SK-N-SH treated with all-trans-retinoic acid at 6 μM for 48 hours (cell line): ENCODE data around the gene ZFHX3.

Experiments used
- ATAC-seq: fragments of 200-7000 bp; cut with Tn5 transposase; 3 replicates; pipeline ENCODE4 v1.9.1; 2020; ENCODE audit warnings: mild to moderate bottlenecking, moderate library complexity
- ARNTL ChIP-seq: fragments of 450-650 bp; formaldehyde crosslinking; IDR thresholded peaks from 2 replicates; pipeline ENCODE4 v1.5.0; 2020; ENCODE audit warnings: low read depth, mild to moderate bottlenecking, moderate library complexity, borderline replicate concordance
- CSDC2 ChIP-seq: fragments of 250-450 bp; sonication (Bioruptor Pico); IDR thresholded peaks from 2 replicates; pipeline ENCODE4 v1.5.0; 2020; ENCODE audit warnings: mild to moderate bottlenecking, moderate library complexity
- ESRRG ChIP-seq: fragments of 250-450 bp; sonication (Bioruptor Pico); IDR thresholded peaks from 2 replicates; pipeline ENCODE4 v1.6.1; 2021; ENCODE audit warnings: mild to moderate bottlenecking
- GLIS3 ChIP-seq: fragments of 250-450 bp; sonication (Bioruptor Pico); IDR thresholded peaks from 2 replicates; pipeline ENCODE4 v1.5.0; 2020; ENCODE audit warnings: mild to moderate bottlenecking, moderate library complexity
- ISL1 ChIP-seq: fragments of 250-450 bp; sonication (Bioruptor Pico); IDR thresholded peaks from 2 replicates; pipeline ENCODE4 v2.1.2; 2022; ENCODE audit warnings: mild to moderate bottlenecking, moderate library complexity
- OSR1 ChIP-seq: fragments of 250-450 bp; sonication (Bioruptor Pico); IDR thresholded peaks from 2 replicates; pipeline ENCODE4 v1.8.0; 2022; ENCODE audit warnings: moderate library complexity, mild to moderate bottlenecking, inconsistent platforms
- PPARA ChIP-seq: fragments of 250-450 bp; sonication (Bioruptor Pico); IDR thresholded peaks from 2 replicates; pipeline ENCODE4 v1.5.0; 2020; ENCODE audit warnings: mild to moderate bottlenecking, borderline replicate concordance
- RARB ChIP-seq: fragments of 250-450 bp; sonication (Bioruptor Pico); IDR thresholded peaks from 2 replicates; pipeline ENCODE4 v1.8.0; 2021; ENCODE audit warnings: mild to moderate bottlenecking, moderate library complexity
- SNAI2 ChIP-seq: fragments of 250-450 bp; sonication (Bioruptor Pico); IDR thresholded peaks from 2 replicates; pipeline ENCODE4 v1.5.0; 2020; ENCODE audit warnings: mild to moderate bottlenecking, moderate library complexity
- TCF4 ChIP-seq: fragments of 250-450 bp; sonication (Bioruptor Pico); IDR thresholded peaks from 2 replicates; pipeline ENCODE4 v1.8.0; 2021; ENCODE audit warnings: mild to moderate bottlenecking, moderate library complexity, borderline replicate concordance
- TOX ChIP-seq: fragments of 250-450 bp; sonication (Bioruptor Pico); IDR thresholded peaks from 2 replicates; pipeline ENCODE4 v1.8.0; 2021; ENCODE audit warnings: mild to moderate bottlenecking, moderate library complexity, borderline replicate concordance
- ZC3H10 ChIP-seq: fragments of 250-450 bp; sonication (Bioruptor Pico); IDR thresholded peaks from 2 replicates; pipeline ENCODE4 v1.5.1; 2021; ENCODE audit warnings: mild to moderate bottlenecking, moderate library complexity
- ZFP3 ChIP-seq: fragments of 250-450 bp; sonication (Bioruptor Pico); IDR thresholded peaks from 2 replicates; pipeline ENCODE4 v1.5.0; 2020; ENCODE audit warnings: mild to moderate bottlenecking, moderate library complexity
- ZFP30 ChIP-seq: fragments of 450-650 bp; formaldehyde crosslinking; IDR thresholded peaks from 2 replicates; pipeline ENCODE4 v1.5.0; 2022; ENCODE audit warnings: mild to moderate bottlenecking, moderate library complexity
- ZNF565 ChIP-seq: fragments of 450-650 bp; formaldehyde crosslinking; conservative IDR thresholded peaks from 2 replicates; pipeline ENCODE4 v1.5.0; 2020; ENCODE audit warnings: low read depth, mild to moderate bottlenecking, moderate library complexity
- ZNF70 ChIP-seq: fragments of 450-650 bp; formaldehyde crosslinking; IDR thresholded peaks from 2 replicates; pipeline ENCODE4 v1.5.0; 2020; ENCODE audit warnings: mild to moderate bottlenecking, moderate library complexity
- ZNF8 ChIP-seq: fragments of 450-650 bp; formaldehyde crosslinking; IDR thresholded peaks from 2 replicates; pipeline ENCODE4 v1.5.0; 2020; ENCODE audit warnings: mild to moderate bottlenecking, moderate library complexity
- TF ChIP-seq, protein P1 (sequence below): fragments of 250-450 bp; sonication (Bioruptor Pico); IDR thresholded peaks from 2 replicates; pipeline ENCODE4 v1.5.1; 2020; ENCODE audit warnings: low read depth, mild to moderate bottlenecking, moderate library complexity
- TF ChIP-seq, protein P2 (sequence below): fragments of 250-450 bp; sonication (Bioruptor Pico); IDR thresholded peaks from 2 replicates; pipeline ENCODE4 v1.8.0; 2020; ENCODE audit warnings: mild to moderate bottlenecking, moderate library complexity, borderline replicate concordance
- TF ChIP-seq, protein P3 (sequence below): fragments of 250-450 bp; sonication (Bioruptor Pico); IDR thresholded peaks from 2 replicates; pipeline ENCODE4 v1.5.1; 2021; ENCODE audit warnings: mild to moderate bottlenecking, moderate library complexity
- TF ChIP-seq, protein P4 (sequence below): fragments of 250-450 bp; sonication (Bioruptor Pico); IDR thresholded peaks from 2 replicates; pipeline ENCODE4 v1.5.0; 2020; ENCODE audit warnings: mild to moderate bottlenecking, moderate library complexity

ZFHX3 gene

DNA sequence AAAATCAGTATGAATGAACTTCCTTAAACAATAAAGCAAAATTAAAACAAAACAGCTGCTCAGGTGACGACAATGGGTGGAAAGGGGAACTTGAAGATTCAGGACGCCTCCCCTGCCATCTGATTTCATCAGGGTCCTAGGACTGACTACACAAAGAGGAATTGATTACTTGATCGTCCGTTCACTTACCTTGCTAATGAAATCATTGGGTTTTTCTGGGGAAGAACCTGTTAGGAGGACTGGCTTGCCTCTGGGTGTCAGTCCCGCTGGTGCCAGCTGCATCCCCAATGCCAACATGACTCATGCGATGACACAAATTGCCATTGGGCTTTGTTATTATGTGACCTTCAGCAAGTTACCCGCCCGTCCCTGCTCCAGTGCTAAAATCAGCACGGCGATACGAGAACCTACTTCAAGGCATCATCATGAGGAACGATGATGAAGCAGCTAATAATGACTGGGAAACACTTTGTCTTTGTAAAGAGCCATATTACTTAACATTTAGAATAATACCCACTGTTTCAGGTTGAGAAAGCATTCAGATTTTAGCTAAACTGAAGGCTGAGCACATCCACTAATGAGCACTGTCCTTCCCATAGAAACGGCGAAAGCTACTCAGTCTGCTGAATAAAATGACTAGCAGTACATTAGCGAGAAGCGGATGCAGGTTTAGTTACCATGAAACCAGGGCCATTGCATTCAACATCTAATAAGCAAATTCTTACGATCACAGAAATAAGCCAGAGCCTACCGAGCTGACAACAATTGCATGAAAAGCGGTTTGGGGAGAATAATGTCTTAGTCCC lies 139.4 kb downstream of the ZFHX3 start:
- TF ChIP-seq TCF4, result no peak
- TF ChIP-seq, protein P1, sequence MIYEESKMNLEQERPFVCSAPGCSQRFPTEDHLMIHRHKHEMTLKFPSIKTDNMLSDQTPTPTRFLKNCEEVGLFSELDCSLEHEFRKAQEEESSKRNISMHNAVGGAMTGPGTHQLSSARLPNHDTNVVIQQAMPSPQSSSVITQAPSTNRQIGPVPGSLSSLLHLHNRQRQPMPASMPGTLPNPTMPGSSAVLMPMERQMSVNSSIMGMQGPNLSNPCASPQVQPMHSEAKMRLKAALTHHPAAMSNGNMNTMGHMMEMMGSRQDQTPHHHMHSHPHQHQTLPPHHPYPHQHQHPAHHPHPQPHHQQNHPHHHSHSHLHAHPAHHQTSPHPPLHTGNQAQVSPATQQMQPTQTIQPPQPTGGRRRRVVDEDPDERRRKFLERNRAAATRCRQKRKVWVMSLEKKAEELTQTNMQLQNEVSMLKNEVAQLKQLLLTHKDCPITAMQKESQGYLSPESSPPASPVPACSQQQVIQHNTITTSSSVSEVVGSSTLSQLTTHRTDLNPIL (CRISPR knock-in tag), result no peak
- no peak for TF ChIP-seq ZNF8 (CRISPR knock-in tag)
- TF ChIP-seq GLIS3 (CRISPR knock-in tag), result no peak
- TF ChIP-seq PPARA (CRISPR knock-in tag), result no peak
- TF ChIP-seq ARNTL (CRISPR knock-in tag), result no peak
- no peak for TF ChIP-seq CSDC2
- TF ChIP-seq SNAI2 (CRISPR knock-in tag), result no peak
- TF ChIP-seq RARB, result no peak
- TF ChIP-seq ZNF565 (CRISPR knock-in tag), result no peak
- TF ChIP-seq TOX (CRISPR knock-in tag), result no peak
- TF ChIP-seq ZNF70 (CRISPR knock-in tag), result no peak
- TF ChIP-seq ZFP3 (CRISPR knock-in tag), result no peak
- TF ChIP-seq ZC3H10 (CRISPR knock-in tag), result no peak
- TF ChIP-seq, protein P2, sequence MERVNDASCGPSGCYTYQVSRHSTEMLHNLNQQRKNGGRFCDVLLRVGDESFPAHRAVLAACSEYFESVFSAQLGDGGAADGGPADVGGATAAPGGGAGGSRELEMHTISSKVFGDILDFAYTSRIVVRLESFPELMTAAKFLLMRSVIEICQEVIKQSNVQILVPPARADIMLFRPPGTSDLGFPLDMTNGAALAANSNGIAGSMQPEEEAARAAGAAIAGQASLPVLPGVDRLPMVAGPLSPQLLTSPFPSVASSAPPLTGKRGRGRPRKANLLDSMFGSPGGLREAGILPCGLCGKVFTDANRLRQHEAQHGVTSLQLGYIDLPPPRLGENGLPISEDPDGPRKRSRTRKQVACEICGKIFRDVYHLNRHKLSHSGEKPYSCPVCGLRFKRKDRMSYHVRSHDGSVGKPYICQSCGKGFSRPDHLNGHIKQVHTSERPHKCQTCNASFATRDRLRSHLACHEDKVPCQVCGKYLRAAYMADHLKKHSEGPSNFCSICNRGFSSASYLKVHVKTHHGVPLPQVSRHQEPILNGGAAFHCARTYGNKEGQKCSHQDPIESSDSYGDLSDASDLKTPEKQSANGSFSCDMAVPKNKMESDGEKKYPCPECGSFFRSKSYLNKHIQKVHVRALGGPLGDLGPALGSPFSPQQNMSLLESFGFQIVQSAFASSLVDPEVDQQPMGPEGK, result no peak
- ATAC-seq, result no peak

DNA sequence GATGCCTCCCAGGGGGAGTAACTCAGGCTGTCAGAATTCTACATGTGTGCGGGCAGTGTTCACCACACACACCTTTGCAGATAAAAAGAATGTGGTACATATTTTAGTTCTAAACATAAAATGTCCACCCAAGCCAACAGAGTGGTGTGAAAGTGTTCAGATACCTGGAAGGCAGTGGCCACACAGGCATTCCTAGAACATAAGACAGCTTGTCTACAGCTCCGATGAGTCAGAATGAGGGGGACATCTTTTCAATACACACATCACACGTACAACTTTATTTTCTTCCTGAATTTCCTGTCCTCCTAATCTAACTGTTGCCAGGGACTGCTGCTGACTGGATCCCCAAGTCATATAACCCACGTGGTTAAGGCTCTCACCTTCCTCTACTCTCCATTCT lies 142.3 kb downstream of the ZFHX3 start:
- ATAC-seq, result peak; percentile 64; the same call in 2 of the 3 replicates
- TF ChIP-seq ZNF70 (CRISPR knock-in tag) (no peak), TOX (CRISPR knock-in tag) (no peak), PPARA (CRISPR knock-in tag) (no peak), ZC3H10 (CRISPR knock-in tag) (no peak), ARNTL (CRISPR knock-in tag) (no peak), OSR1 (CRISPR knock-in tag) (no peak), ISL1 (no peak), GLIS3 (CRISPR knock-in tag) (no peak), SNAI2 (CRISPR knock-in tag) (no peak), RARB (no peak), ESRRG (CRISPR knock-in tag) (no peak), ZFP3 (CRISPR knock-in tag) (no peak), ZFP30 (CRISPR knock-in tag) (no peak)
- TF ChIP-seq, protein P2, result no peak
- TF ChIP-seq, protein P3, sequence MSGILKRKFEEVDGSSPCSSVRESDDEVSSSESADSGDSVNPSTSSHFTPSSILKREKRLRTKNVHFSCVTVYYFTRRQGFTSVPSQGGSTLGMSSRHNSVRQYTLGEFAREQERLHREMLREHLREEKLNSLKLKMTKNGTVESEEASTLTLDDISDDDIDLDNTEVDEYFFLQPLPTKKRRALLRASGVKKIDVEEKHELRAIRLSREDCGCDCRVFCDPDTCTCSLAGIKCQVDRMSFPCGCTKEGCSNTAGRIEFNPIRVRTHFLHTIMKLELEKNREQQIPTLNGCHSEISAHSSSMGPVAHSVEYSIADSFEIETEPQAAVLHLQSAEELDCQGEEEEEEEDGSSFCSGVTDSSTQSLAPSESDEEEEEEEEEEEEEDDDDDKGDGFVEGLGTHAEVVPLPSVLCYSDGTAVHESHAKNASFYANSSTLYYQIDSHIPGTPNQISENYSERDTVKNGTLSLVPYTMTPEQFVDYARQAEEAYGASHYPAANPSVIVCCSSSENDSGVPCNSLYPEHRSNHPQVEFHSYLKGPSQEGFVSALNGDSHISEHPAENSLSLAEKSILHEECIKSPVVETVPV (CRISPR knock-in tag), result no peak
- TF ChIP-seq, protein P1 (CRISPR knock-in tag), result no peak
- TF ChIP-seq, protein P4, sequence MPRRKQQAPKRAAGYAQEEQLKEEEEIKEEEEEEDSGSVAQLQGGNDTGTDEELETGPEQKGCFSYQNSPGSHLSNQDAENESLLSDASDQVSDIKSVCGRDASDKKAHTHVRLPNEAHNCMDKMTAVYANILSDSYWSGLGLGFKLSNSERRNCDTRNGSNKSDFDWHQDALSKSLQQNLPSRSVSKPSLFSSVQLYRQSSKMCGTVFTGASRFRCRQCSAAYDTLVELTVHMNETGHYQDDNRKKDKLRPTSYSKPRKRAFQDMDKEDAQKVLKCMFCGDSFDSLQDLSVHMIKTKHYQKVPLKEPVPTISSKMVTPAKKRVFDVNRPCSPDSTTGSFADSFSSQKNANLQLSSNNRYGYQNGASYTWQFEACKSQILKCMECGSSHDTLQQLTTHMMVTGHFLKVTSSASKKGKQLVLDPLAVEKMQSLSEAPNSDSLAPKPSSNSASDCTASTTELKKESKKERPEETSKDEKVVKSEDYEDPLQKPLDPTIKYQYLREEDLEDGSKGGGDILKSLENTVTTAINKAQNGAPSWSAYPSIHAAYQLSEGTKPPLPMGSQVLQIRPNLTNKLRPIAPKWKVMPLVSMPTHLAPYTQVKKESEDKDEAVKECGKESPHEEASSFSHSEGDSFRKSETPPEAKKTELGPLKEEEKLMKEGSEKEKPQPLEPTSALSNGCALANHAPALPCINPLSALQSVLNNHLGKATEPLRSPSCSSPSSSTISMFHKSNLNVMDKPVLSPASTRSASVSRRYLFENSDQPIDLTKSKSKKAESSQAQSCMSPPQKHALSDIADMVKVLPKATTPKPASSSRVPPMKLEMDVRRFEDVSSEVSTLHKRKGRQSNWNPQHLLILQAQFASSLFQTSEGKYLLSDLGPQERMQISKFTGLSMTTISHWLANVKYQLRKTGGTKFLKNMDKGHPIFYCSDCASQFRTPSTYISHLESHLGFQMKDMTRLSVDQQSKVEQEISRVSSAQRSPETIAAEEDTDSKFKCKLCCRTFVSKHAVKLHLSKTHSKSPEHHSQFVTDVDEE (CRISPR knock-in tag), result no peak
